LNCAP (cell line): ENCODE results near the gene MYO1E.

Experiments used
- CTCF ChIP-seq: fragments of 450-650 bp; IDR thresholded peaks from 2 replicates; pipeline ENCODE4 v1.5.1; 2017; ENCODE audit warnings: mild to moderate bottlenecking

MYO1E gene

DNA sequence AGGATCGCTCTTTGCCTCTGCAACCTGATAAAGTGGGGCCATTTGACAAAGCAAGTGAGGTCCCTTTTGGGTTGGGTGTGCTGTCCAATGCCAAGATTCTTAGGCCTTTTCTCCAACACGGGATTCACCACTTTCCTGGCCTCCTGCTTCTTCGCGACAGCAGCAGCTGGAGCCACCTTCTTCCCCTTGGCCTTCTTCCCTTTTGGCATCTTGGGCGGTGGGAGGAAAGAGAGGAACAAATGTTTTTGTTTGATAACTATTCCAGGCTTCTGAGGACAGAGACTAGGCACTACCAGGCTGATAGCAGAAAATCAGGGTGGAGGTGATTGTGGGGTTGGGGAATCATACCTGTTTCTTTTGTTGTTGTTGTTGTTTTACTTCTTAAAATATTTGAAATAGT is 35.3 kb upstream of the MYO1E start:
- no peak for TF ChIP-seq CTCF

- no peak for TF ChIP-seq CTCF
Measured at GRCh38 chr15:59406446-59406845, 33.8 kb upstream of the MYO1E start.

DNA sequence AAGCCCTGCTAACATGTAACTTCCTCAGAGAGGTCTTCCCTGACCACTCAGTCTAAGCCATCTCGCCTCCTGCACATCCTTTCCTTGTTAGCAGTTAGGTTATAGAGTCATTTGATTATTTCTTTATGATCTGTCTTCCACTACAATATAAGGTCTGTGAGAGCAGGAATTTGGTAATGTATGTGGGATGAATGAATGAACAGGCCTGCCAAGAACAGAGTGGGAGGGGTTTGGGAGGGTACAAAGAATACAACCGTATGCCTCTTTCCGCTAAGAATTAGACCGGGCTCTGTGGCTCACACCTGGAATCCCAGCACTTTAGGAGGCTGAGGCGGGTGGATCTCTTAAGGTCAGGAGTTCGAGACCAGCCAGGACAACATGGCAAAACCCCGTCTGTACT is 32.4 kb upstream of the MYO1E start:
- TF ChIP-seq CTCF = no peak

- no peak for TF ChIP-seq CTCF
Measured at GRCh38 chr15:59401824-59402569, 29.3 kb upstream of the MYO1E start.

- TF ChIP-seq CTCF = no peak
Measured at GRCh38 chr15:59400103-59400813, 27.6 kb upstream of the MYO1E start.

DNA sequence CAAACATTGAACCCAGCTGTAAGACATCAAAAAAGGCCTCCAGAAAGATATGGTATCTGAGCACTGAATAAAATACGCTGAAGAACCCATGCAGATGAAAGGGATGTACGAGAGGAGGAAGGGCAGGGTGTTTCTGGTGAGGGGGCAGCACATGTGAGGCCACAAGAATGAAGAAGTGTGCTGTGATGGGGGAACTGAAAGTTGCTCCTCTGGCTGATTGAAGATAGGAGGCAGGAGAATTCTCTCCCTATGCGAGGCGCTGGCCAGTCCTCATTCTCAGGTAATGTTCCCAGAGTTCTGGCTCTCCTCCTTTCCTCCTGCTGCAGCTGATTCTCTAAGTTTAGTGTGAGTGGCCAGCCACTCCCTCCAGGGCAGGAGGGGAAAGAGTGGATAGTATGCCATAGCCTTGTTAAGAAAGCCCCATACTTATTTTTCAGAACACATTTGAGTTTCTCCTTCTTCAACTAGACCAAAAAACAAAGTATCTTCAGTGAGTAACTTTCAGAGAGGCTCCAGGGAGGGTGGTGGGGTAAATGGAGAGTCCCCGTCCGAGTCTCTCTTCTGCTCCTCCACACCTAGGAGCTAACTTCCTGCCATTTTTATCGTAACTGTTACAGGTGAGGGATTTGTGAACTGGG is 26.9 kb upstream of the MYO1E start:
- no peak for TF ChIP-seq CTCF

GRCh38 chr15:59398220-59398619 is 25.5 kb upstream of the MYO1E start:
- no peak for TF ChIP-seq CTCF
